Central memory CD4-positive, alpha-beta T cell (primary cell): ENCODE measurements around the gene CCDC92.
"Not testable (repeated sequence)": the region's sequence is repeated elsewhere in the genome, so short reads cannot be mapped to it uniquely, and the experiment has no call there.

Source experiments
- DNase-seq: peaks from one replicate; pipeline ENCODE4 v3.0.0; 2022

Gene CCDC92

GRCh38 chr12:123934016-123934620 is 38.5 kb downstream of the CCDC92 start:
- no peak for DNase-seq

GRCh38 chr12:123933214-123933613 is 39.4 kb downstream of the CCDC92 start:
- no peak for DNase-seq

DNA sequence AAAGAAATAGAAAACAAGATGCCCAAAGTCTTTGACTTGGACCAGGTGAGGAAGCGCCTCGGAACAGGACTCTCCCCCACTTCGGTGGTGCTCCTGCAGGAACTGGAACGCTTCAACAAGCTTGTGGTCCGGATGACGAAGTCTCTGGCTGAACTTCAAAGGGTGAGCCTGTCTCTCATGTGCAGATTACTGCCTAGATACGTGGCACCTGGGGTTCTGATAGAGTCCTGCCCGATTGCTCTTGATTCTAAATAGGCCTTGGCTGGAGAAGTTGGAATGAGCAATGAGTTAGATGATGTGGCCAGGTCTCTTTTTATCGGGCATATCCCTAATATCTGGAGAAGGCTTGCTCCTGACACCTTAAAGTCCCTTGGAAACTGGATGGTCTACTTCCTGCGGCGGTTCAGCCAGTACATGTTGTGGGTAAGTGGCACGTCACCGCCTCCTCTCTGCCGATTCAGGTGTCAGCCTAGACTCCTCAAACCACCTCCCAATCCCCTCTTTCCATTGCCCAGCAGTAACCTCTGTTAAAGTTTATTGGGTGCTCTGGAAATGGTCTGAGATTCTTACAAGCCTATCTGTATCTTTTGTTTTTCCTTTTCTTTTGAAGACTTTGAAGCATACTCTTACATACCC is 40.8 kb downstream of the CCDC92 start:
- DNase-seq: peak; percentile 64

- DNase-seq: no peak
These were observed 42.6 kb downstream of the CCDC92 start for GRCh38 chr12:123929946-123930583.

GRCh38 chr12:123928897-123929296 is 43.7 kb downstream of the CCDC92 start:
- no peak for DNase-seq

DNA sequence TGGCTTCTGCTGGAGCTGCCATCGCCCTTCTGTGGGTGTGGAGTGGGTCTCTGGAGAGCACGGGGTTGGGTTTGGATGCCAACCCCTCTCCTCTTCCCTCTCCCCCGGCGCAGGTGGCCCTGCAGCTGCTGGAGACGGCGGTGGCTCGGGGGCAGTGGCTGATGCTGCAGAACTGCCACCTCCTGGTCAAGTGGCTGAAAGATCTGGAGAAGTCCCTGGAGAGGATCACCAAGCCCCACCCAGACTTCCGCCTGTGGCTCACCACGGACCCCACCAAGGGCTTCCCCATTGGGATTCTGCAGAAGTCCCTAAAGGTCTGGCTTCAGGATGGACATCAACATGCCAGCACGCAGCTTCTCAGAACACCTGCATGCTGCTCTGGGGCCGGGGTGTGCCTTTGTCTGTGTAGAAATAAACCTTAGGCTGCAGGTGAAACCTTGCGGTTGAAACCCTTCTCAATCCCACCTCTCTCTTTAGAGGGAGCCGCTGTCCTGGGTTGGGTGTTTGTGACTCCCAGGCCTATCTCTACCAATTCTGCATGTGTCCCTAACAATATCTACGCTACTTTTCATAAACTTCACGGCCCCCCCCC is 44.3 kb downstream of the CCDC92 start:
- DNase-seq: no peak

GRCh38 chr12:123924539-123924938 is 48.1 kb downstream of the CCDC92 start:
- DNase-seq: no peak

GRCh38 chr12:123923927-123924326 is 48.7 kb downstream of the CCDC92 start:
- no peak for DNase-seq

DNA sequence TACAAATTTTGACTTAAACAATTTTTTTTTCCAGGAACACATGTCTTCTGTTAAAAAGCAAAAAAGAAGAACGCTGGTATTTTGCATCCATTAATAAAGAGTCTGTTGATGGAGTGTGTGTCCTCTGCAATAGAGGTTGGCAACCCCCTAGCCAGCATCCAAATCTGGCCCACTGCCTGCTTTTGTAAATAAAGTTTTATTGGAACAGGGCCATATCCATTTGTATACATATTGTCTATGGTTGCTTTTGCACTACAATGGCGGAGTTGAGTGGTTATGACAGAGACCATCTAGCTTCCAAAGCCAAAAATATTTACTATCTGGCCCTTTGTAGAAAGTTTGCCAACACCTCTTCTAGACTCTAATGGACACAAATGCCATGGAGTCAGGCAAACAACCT is 49.6 kb downstream of the CCDC92 start:
- no peak for DNase-seq

DNA sequence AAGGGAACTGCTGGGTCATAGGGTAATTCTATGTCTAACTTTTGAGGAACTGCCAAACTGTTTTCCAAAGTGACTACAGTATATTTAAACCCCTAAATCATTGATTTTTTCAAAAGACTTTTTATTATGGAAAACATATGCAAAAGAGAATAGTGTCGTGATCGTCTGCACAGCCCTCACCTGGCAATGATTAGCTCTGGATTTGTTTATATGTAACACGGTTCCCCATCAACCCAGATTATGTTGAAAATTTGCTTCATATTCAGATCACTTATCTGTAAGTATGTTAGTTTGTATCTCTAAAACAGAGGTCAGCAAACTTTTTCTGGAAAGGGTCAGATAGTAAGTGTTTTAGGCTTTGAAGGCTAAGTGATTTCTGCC is 52.7 kb downstream of the CCDC92 start:
- no peak for DNase-seq

- no peak for DNase-seq
These were observed 55.2 kb downstream of the CCDC92 start for GRCh38 chr12:123917337-123917850.

DNA sequence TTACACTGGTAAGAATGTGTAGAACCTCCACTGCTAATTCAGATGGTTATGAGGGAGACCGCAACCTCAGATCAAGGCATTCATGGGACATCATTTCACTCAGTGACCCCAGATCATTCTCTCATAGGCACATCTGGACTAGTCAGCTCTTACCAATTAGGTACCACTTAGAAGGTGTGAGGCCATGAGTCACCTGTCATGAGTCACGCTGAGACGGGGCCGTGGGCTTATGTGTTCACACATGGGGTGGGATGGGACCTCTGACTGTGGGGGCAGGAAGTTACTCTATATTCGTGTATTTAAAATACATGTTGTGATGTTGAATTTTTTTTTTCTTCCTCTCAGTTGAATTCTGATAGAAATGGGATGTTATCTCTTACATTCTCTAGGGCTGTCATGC is 55.9 kb downstream of the CCDC92 start:
- no peak for DNase-seq

DNA sequence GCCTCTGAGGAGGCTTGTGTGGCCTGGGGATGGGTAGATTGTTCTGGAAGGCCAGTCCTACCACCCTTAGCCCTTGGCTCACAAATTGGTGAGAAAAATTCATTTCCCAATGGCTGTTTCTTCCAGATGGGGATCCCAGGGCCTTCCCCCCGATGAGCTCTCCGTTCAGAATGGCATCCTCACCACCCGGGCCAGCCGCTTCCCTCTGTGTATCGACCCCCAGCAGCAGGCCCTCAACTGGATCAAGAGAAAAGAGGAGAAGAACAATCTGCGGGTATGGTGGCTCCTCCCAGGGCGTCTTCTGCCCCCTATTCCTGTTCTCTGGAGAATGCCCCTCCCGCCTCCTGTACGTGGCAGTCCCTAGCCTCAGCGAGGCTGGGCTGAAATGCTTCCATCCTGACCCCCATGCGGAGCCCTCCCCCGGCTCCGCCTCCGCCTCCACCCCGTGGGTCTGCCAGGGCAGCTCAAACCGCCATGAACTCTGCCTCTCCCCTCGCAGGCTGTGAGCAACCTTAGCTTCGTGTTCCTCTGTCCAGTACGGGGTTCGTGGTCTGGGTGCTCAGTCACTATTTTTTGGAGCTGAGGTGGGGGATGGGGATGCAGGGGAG is 57.8 kb downstream of the CCDC92 start:
- DNase-seq: no peak

- no peak for DNase-seq
These were observed 59.9 kb downstream of the CCDC92 start for GRCh38 chr12:123912415-123913380.

GRCh38 chr12:123911672-123912409 is 60.8 kb downstream of the CCDC92 start:
- not testable (repeated sequence) for DNase-seq

DNA sequence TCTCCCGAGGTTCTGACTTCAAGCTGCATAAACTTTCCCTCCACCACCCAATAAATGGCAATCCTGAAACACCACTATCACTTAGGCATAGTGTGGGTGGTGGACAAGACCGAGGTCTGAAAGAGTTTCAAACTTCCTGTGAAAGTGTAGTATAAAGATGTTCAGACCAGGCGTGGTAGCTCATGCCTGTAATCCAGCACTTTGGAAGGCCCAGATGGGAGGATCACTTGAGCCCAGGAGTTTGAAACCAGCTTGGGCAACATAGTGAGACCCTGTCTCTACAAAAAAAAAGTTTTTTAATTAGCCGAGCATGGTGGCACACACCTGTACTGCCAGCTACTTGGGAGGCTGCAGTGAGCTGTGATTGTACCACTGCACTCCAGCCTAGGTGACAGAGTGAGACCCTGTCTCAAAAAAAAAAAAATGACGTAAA is 61.9 kb downstream of the CCDC92 start:
- DNase-seq: no peak

DNA sequence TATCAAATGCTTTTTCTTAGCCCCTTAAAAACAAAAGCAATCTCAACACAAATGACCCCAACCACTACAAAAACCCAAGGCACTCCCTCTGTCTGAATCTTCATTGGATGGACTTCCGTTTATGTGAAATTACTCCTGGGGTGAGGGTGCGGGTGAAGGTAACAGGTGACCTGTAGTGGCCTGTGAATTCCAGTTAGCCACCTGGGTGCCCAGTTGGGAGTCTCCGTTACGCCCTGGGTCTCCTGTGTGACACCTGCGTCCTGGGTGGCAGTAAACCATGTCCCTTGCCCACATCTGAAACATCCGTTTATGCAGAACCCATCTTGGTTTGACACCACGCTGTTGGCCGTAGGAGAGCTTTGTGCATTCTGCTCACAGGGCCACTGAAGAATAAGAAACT is 62.6 kb downstream of the CCDC92 start:
- no peak for DNase-seq

DNA sequence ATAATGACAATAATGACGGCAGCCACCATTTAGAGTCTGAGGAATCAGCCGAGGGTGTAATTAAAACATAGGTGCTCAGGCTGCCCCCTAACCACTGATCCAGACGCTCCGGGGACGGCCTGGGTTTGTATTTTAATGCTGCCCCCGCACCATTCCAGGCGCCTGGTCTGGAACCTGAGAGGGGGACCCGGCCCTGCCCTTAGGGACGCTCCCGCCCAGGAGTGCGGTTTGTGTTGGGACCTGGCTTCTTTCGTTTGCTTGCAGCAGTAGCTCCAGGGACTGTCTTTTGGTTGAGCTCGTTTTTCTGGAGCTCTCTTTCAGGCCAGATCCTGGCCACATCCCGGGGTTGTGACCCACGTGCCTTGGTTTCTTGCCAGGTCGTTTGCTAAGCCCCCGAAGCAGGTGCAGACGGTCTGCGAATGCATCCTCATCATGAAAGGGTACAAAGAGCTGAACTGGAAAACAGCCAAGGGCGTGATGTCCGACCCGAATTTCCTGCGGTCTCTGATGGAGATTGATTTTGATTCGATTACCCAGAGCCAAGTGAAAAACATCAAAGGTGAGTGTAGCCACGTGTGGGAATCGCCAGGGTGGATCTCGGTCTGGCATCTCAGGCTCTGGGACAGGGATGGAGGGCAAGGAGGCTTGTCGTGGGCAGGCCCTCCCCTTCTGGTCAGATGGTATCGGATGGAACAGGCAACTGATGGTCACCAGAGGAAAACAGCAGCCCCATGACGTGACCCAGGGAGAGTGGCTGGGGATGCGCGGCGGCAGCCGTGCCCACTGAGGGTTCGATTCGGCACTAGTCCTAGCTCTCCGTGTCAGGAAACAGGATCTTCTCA is 63.5 kb downstream of the CCDC92 start:
- DNase-seq: no peak

GRCh38 chr12:123907726-123908476 is 64.7 kb downstream of the CCDC92 start:
- DNase-seq: no peak
